BLaER1 (cell line): ENCODE measurements around the gene EIF4G2.

Experiments used
- H3K27ac ChIP-seq: shearing (Covaris generic); formaldehyde crosslinking; 2 replicates; pipeline ENCODE4 v1.8.1; 2022
- H3K27me3 ChIP-seq: shearing (Covaris generic); formaldehyde crosslinking; 2 replicates; pipeline ENCODE4 v1.8.1; 2022
- H3K36me3 ChIP-seq: shearing (Covaris generic); formaldehyde crosslinking; 2 replicates; pipeline ENCODE4 v1.8.1; 2022
- H3K4me1 ChIP-seq: shearing (Covaris generic); formaldehyde crosslinking; 2 replicates; pipeline ENCODE4 v1.8.1; 2022
- H3K4me2 ChIP-seq: shearing (Covaris generic); formaldehyde crosslinking; 2 replicates; pipeline ENCODE4 v1.8.1; 2022
- H3K4me3 ChIP-seq: shearing (Covaris generic); formaldehyde crosslinking; 2 replicates; pipeline ENCODE4 v1.8.1; 2022
- H3K9ac ChIP-seq: shearing (Covaris generic); formaldehyde crosslinking; 2 replicates; pipeline ENCODE4 v1.8.1; 2022
- H3K9me3 ChIP-seq: shearing (Covaris generic); formaldehyde crosslinking; 2 replicates; pipeline ENCODE4 v1.8.1; 2022
- H4K20me1 ChIP-seq: shearing (Covaris generic); formaldehyde crosslinking; 2 replicates; pipeline ENCODE4 v1.8.1; 2022
- Cebpa-rat ChIP-seq: shearing (Covaris generic); IDR thresholded peaks from 2 replicates; pipeline ENCODE4 v1.8.1; 2022

EIF4G2 gene

GRCh38 chr11:10758957-10759356 lies 49.8 kb downstream of the EIF4G2 start:
- no peaks in the 10 kb centered on the region for H4K20me1 ChIP-seq
- H3K4me1 ChIP-seq, result no peaks in the 10 kb centered on the region
- H3K9ac ChIP-seq, result no peak overlapping the region
- H3K36me3 ChIP-seq, result peaks cover 78% of the 10 kb centered on the region
- no peak overlapping the region for H3K4me3 ChIP-seq
- H3K27me3 ChIP-seq, result no peaks in the 10 kb centered on the region
- no peak for TF ChIP-seq Cebpa-rat
- no peaks in the 10 kb centered on the region for H3K9me3 ChIP-seq
- no peak overlapping the region for H3K4me2 ChIP-seq
- H3K27ac ChIP-seq, result no peak overlapping the region

- Histone ChIP-seq H3K4me3 (no peak overlapping the region), H3K36me3 (peaks cover 33% of the 10 kb centered on the region), H3K9ac (0 out of 2 replicates have a peak overlapping the region, but pooled peaks have one; percentile 87), H4K20me1 (no peaks in the 10 kb centered on the region), H3K4me1 (peaks cover 15% of the 10 kb centered on the region), H3K9me3 (no peaks in the 10 kb centered on the region), H3K27ac (no peak overlapping the region), H3K27me3 (no peaks in the 10 kb centered on the region), H3K4me2 (peak overlapping the region; percentile 82)
- no peak for TF ChIP-seq Cebpa-rat
Observed at GRCh38 chr11:10752486-10752885, 56.2 kb downstream of the EIF4G2 start.

GRCh38 chr11:10752061-10752460 lies 56.7 kb downstream of the EIF4G2 start:
- H3K27ac ChIP-seq, result no peak overlapping the region
- peak overlapping the region; percentile 87 for H3K9ac ChIP-seq
- peaks cover 15% of the 10 kb centered on the region for H3K4me1 ChIP-seq

GRCh38 chr11:10751581-10751940 lies 57.2 kb downstream of the EIF4G2 start:
- peak overlapping the region; percentile 87 for H3K9ac ChIP-seq
- no peaks in the 10 kb centered on the region for H3K9me3 ChIP-seq
- no peaks in the 10 kb centered on the region for H4K20me1 ChIP-seq
- peak overlapping the region; percentile 82 for H3K4me2 ChIP-seq
- H3K36me3 ChIP-seq, result peaks cover 24% of the 10 kb centered on the region
- H3K4me3 ChIP-seq, result peak overlapping the region; percentile 84
- H3K4me1 ChIP-seq, result peaks cover 15% of the 10 kb centered on the region
- H3K27ac ChIP-seq, result peak overlapping the region; percentile 82
- H3K27me3 ChIP-seq, result no peaks in the 10 kb centered on the region
- no peak for TF ChIP-seq Cebpa-rat

More at GRCh38 chr11:10752061-10752460, 56.7 kb downstream of the EIF4G2 start:
- Histone ChIP-seq H3K9me3 (no peaks in the 10 kb centered on the region), H3K4me3 (peak overlapping the region; percentile 84), H3K4me2 (peak overlapping the region; percentile 82), H4K20me1 (no peaks in the 10 kb centered on the region), H3K36me3 (peaks cover 29% of the 10 kb centered on the region), H3K27me3 (no peaks in the 10 kb centered on the region)
- TF ChIP-seq Cebpa-rat, result no peak

- Histone ChIP-seq H3K27me3 (no peaks in the 10 kb centered on the region), H3K27ac (peak within 1 kb of the TSS; percentile 82), H3K36me3 (peaks cover 21% of the 10 kb centered on the region), H3K9ac (peak within 1 kb of the TSS; percentile 87), H3K9me3 (no peaks in the 10 kb centered on the region), H4K20me1 (no peaks in the 10 kb centered on the region), H3K4me3 (peak within 1 kb of the TSS; percentile 84), H3K4me1 (peaks cover 15% of the 10 kb centered on the region), H3K4me2 (peak within 1 kb of the TSS; percentile 82)
- TF ChIP-seq Cebpa-rat, result no peak
Observed at GRCh38 chr11:10750838-10751580, 57.7 kb downstream of the EIF4G2 start, which contains the start of gene CTR9. CTR9 (plus strand) TSS chr11:10751246; CDS start chr11:10751413, 167 bp downstream.

GRCh38 chr11:10749476-10749875 lies 59.2 kb downstream of the EIF4G2 start:
- peaks cover 15% of the 10 kb centered on the region for H3K4me1 ChIP-seq
- H3K4me3 ChIP-seq, result no peak overlapping the region
- no peak overlapping the region for H3K27ac ChIP-seq
- TF ChIP-seq Cebpa-rat, result no peak
- no peaks in the 10 kb centered on the region for H4K20me1 ChIP-seq
- H3K27me3 ChIP-seq, result no peaks in the 10 kb centered on the region
- no peak overlapping the region for H3K9ac ChIP-seq
- H3K9me3 ChIP-seq, result no peaks in the 10 kb centered on the region
- H3K4me2 ChIP-seq, result no peak overlapping the region
- H3K36me3 ChIP-seq, result peaks cover 7% of the 10 kb centered on the region; the same call in 1 of the 2 replicates

GRCh38 chr11:10747733-10748132 lies 61.0 kb downstream of the EIF4G2 start:
- H4K20me1 ChIP-seq, result no peaks in the 10 kb centered on the region
- no peak overlapping the region for H3K27ac ChIP-seq
- H3K4me3 ChIP-seq, result no peak overlapping the region
- no peak for TF ChIP-seq Cebpa-rat
- H3K4me1 ChIP-seq, result peaks cover 24% of the 10 kb centered on the region
- H3K4me2 ChIP-seq, result no peak overlapping the region
- no peaks in the 10 kb centered on the region for H3K9me3 ChIP-seq
- H3K9ac ChIP-seq, result no peak overlapping the region
- no peaks in the 10 kb centered on the region for H3K36me3 ChIP-seq
- H3K27me3 ChIP-seq, result no peaks in the 10 kb centered on the region
